Small intestine (tissue), 7 donors: ENCODE measurements around the gene DTX3L. TPM values are rescaled to one million over a fixed set of nuclear protein-coding genes. Genes with fewer than 3 reads are reported as not detected.
A peak's percentile ranks its signal among the peaks of the same experiment; 100 is the strongest.
"Not testable (repeated sequence)": the region's sequence is repeated elsewhere in the genome, so short reads cannot be mapped to it uniquely, and the experiment has no call there.

ENCODE experiments used
- DNase-seq, 2 donors: peaks; one replicate each; pipeline versions ENCODE4 v3.0.0 to v3.0.0-alpha.2; 2013
- FAIRE-seq: peaks from 2 replicates; lab custom pipeline; 2012; peaks lifted over from hg19 to GRCh38; lab: Jason Lieb, UNC
- H3K27ac ChIP-seq, 3 donors: one replicate each; pipeline ENCODE4 v1.5.1; 2013; ENCODE audit warnings: low read length in 2 of 3, mild to moderate bottlenecking in 2 of 3, control low read depth in 1 of 3, inconsistent platforms in 1 of 3, low read depth in 1 of 3, moderate library complexity in 1 of 3
- H3K27me3 ChIP-seq, 3 donors: one replicate each; pipeline ENCODE4 v1.6.1; 2013; ENCODE audit warnings: low read length in 3 of 3, inconsistent platforms in 1 of 3; ENCODE audit not compliant: control insufficient read depth in 3 of 3, insufficient read depth in 3 of 3
- H3K36me3 ChIP-seq, 3 donors: one replicate each; pipeline ENCODE4 v1.6.1; 2013; ENCODE audit warnings: low read length in 3 of 3, inconsistent platforms in 1 of 3, low read depth in 1 of 3, mild to moderate bottlenecking in 1 of 3, moderate library complexity in 1 of 3; ENCODE audit not compliant: control insufficient read depth in 3 of 3, insufficient read depth in 2 of 3
- H3K4me1 ChIP-seq, 3 donors: one replicate each; pipeline ENCODE4 v1.6.1; 2013; ENCODE audit warnings: low read length in 2 of 3, inconsistent platforms in 1 of 3, low read depth in 1 of 3, mild to moderate bottlenecking in 1 of 3, moderate library complexity in 1 of 3; ENCODE audit not compliant: control insufficient read depth in 3 of 3, insufficient read depth in 2 of 3
- H3K4me3 ChIP-seq, 3 donors: one replicate each; pipeline ENCODE4 v1.5.1; 2013; ENCODE audit warnings: low read length in 3 of 3, control low read depth in 1 of 3, inconsistent platforms in 1 of 3, low read depth in 1 of 3, mild to moderate bottlenecking in 1 of 3, moderate library complexity in 1 of 3
- H3K9me3 ChIP-seq, 2 donors: one replicate each; pipeline ENCODE4 v1.6.1; 2013; ENCODE audit warnings: low read depth in 1 of 2, low read length in 1 of 2; ENCODE audit not compliant: control insufficient read depth in 2 of 2, insufficient read depth in 1 of 2
- WGBS, 3 donors: extraction: QIAGEN DNeasy Blood & Tissue Kit; methylation state at CpG; one replicate each; pipeline ENCODE4 v1.1.7; 2013; 5-methylcytosine and 5-hydroxymethylcytosine counted together
- polyA plus RNA-seq, 4 donors: library from polyadenylated mRNA; stranded (reverse) in 3 of 4; unstranded in 1 of 4; fragments of 200-250 nt in 3 of 4; fragments of 120-200 nt in 1 of 4; gene quantifications; one replicate each; pipeline versions ENCODE4 v1.2.1 to v1.2.3, GENCODE V29; 2013
- donor health status: healthy with polysubstance abuse.
- donor health status: control.
- donor health status: control.
- donor health status: Bipolar disorder and iron deficiency.
- donor health status: healthy.

The DTX3L gene
- polyA plus RNA-seq, 4 donors: 10.8 to 29.1 (median 18.6) TPM

DNA sequence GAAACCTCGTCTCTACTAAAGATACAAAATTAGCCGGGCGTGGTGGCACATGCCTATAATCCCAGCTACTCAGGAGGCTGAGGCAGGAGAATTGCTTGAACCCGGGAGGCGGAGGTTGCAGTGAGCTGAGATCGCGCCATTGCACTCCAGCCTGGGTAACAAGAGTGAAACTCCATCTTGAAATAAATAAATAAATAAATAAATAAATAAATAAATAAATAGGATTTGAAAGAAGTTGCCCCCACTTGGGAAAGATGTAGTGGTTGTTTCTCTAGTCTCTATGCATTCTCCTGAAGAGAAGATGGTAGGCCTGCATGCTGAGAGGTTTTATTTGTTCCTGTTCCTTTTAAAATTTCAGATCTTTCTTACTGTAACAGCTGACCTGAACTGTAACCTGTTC lies 4.0 kb downstream of the DTX3L start:
- H3K36me3 ChIP-seq: peaks cover 9 to 28% (median 19%) of the 10 kb centered on the region in 3 donors
- DNase-seq, H3K4me3 ChIP-seq, H3K27me3 ChIP-seq, H3K27ac ChIP-seq, H3K9me3 ChIP-seq, H3K4me1 ChIP-seq, FAIRE-seq: not testable (repeated sequence)
- WGBS, 3 donors: 92 to 96% (median 94%) methylated on average over 7 of the region's 7 CpGs

DNA sequence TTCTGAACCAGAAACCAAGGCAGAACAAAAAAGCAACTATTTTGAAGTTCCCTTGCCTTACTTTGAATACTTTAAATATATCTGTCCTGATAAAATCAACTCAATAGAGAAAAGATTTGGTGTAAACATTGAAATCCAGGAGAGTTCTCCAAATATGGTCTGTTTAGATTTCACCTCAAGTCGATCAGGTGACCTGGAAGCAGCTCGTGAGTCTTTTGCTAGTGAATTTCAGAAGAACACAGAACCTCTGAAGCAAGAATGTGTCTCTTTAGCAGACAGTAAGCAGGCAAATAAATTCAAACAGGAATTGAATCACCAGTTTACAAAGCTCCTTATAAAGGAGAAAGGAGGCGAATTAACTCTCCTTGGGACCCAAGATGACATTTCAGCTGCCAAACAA lies 4.6 kb downstream of the DTX3L start:
- peaks cover 9 to 32% (median 19%) of the 10 kb centered on the region in 3 donors for H3K36me3 ChIP-seq
- H3K9me3 ChIP-seq: no peaks in the 10 kb centered on the region
- WGBS, 3 donors: 70 to 78% (median 71%) methylated on average over 3 of the region's 3 CpGs
- FAIRE-seq (no peak), DNase-seq (no peak)
- no peak overlapping the region for H3K4me3 ChIP-seq
- no peaks in the 10 kb centered on the region for H3K27me3 ChIP-seq
- peaks cover 2 to 8% (median 3%) of the 10 kb centered on the region in 3 donors for H3K4me1 ChIP-seq
- H3K27ac ChIP-seq: no peak overlapping the region

DNA sequence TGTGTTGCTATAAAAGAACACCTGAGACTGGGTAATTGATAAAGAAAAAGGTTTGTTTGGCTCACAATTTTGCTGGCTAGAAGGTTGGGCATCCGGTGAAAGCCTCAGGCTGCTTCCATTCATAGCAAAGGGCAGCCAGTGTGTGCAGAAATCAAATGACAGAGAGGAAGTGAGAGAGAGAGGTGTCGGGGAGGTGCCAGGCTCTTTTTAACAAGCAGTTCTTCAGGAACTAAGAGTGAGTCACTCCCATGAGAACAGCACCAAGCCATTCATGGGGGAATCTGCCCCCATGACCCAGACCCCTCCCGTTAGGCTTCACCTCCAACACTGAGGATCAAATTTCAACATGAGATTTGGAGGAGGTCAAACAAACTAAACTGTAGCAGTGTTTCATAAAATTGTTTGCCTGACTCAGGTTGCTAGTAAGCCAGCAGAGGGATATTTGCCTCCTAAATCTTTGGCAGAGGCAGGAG lies 8.8 kb downstream of the DTX3L start:
- 58 to 78% (median 70%) methylated on average over 3 of the region's 3 CpGs for WGBS, 3 donors
- peaks cover 5 to 17% (median 14%) of the 10 kb centered on the region in 3 donors for H3K36me3 ChIP-seq

DNA sequence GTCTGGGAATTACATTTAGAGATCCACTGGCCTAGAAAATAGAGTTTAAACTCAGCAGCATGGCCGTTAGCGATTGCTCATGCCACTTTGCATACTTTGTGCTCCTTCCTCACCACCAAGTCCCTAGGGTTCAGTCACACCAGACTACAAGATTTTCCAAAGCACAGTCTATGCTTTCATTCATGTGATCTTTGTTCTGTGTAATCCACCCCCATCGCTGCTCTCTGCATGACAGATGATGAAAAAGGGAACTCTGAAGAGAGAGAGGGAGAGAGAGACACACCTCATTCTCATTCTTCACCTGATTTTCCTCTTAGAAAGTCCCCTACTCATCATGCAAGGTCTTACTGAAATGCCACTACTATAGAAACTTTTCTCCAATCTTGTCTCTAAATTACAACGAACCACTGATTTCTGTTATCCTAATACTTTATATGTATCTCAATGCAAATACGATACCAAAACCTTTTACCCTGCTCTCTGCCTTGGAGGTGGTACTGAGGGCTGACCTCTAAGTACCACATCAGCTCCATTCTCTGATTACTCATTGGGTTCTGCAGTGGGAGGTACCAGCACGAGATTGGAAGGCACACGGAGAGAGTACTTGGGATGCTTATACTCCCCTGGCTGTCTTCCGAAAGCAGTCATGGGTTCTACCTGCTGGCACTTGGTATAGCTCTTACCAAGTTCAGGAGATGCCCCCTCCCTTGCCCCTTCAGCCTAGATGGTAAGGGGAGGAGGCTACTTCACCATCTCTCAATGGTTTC lies 12.2 kb downstream of the DTX3L start:
- peaks cover 0 to 15% (median under 1%) of the 10 kb centered on the region in 3 donors for H3K36me3 ChIP-seq
- WGBS, 3 donors: 56 to 66% (median 57%) methylated on average over 8 of the region's 8 CpGs
- peaks cover 0 to 6% (median 0%) of the 10 kb centered on the region in 3 donors for H3K27me3 ChIP-seq
- peaks cover 0 to 2% (median 0%) of the 10 kb centered on the region in 3 donors for H3K4me1 ChIP-seq
- H3K27ac ChIP-seq: no peak overlapping the region
- FAIRE-seq: no peak
- no peak for DNase-seq
- H3K4me3 ChIP-seq: no peak overlapping the region
- no peaks in the 10 kb centered on the region for H3K9me3 ChIP-seq

More for the DNA sequence above, 8.8 kb downstream of the DTX3L start:
- H3K27ac ChIP-seq: no peak overlapping the region
- no peaks in the 10 kb centered on the region for H3K9me3 ChIP-seq
- no peak for FAIRE-seq
- peaks cover 0 to 2% (median 0%) of the 10 kb centered on the region in 3 donors for H3K4me1 ChIP-seq
- no peak for DNase-seq
- H3K27me3 ChIP-seq: peaks cover 0 to 6% (median 0%) of the 10 kb centered on the region in 3 donors
- no peak overlapping the region for H3K4me3 ChIP-seq

DNA sequence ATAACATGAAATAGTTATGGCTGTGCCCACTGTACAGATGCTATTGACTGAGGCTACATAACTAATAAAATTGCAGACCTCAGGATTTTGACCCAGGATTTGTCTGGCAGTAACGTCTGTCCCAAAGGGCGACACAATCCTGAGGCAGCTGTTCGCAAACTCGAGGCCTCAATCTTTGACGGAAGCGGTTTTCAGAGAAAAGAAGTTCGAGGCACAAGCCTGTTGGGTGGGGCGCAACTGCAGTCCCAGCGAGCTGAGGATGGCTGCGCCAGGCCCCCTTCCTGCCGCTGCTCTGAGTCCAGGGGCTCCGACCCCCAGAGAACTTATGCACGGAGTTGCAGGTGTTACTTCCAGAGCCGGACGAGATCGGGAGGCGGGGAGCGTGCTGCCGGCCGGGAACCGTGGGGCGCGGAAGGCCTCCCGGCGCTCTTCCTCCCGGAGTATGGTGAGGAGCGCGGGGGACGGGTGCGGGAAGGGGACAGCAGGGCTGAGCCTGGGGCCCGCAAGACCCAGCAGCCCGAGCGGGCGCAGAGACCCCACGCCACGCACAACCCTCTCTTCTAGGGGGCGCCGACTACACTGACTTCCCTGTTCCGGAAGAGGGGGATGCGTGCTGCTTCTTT lies 13.4 kb downstream of the DTX3L start, which contains the start of gene PARP15:
Gene PARP15 (plus strand): TSS at position 242 of the 623 bp plus-strand sequence. CDS start 18 bp downstream, at position 260.
- Histone ChIP-seq H3K27me3 (peaks cover 0 to 6% (median 0%) of the 10 kb centered on the region in 3 donors), H3K27ac (peak within 1 kb of the TSS in 2 of 3 donors; percentile 44 to 80), H3K9me3 (peaks cover 0 to 4% of the 10 kb centered on the region in 2 donors), H3K36me3 (peaks cover 0 to 15% (median 0%) of the 10 kb centered on the region in 3 donors), H3K4me1 (peaks cover 0 to 2% (median 0%) of the 10 kb centered on the region in 3 donors), H3K4me3 (peak within 1 kb of the TSS; percentile 49 to 63 (median 60))
- DNase-seq: peak; percentile 33 to 47
- FAIRE-seq: no peak
- WGBS, 3 donors: 3 to 5% (median 4%) methylated on average over 36 to 40 of the region's 40 CpGs

DNA sequence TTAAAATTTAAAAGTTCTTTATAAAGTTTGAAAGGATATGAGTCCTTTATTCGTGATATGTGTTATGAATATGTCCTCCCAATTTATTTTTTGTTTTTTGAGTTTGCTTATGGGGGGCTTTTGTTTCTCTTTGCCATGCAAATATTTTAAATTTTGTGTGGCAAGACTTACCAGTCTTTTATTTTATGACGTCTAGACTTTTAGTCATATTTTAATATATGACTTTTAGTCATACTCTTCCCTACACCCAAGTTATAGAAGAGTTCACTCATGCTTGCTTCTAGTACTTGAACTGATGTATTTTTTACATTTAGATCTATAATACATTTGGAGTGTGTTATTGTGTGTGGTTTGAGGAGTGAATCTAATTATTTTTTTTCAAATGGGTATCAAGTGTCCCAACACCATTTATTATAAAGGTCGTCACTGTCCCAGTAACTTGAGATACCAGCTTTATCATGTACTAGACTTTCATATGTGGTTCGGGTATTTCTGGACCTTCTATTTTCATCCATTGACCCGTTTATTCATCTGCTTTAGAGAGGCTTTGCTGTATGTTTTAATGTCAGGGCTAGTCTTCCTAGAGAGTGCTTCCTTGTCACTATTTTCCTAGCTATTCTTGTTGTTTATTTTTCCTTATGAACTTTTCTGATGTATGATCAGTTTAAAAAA lies 14.1 kb downstream of the DTX3L start:
- peaks cover 0 to 2% (median 0%) of the 10 kb centered on the region in 3 donors for H3K4me1 ChIP-seq
- FAIRE-seq (no peak), DNase-seq (no peak)
- H3K36me3 ChIP-seq: peaks cover 0 to 8% (median 0%) of the 10 kb centered on the region in 3 donors
- peaks cover 0 to 8% of the 10 kb centered on the region in 2 donors for H3K9me3 ChIP-seq
- peak overlapping the region; percentile 49 to 63 (median 60) for H3K4me3 ChIP-seq
- peaks cover 0 to 6% (median 0%) of the 10 kb centered on the region in 3 donors for H3K27me3 ChIP-seq
- H3K27ac ChIP-seq: no peak overlapping the region
- 26 to 38% (median 29%) methylated on average over 5 of the region's 5 CpGs for WGBS, 3 donors

DNA sequence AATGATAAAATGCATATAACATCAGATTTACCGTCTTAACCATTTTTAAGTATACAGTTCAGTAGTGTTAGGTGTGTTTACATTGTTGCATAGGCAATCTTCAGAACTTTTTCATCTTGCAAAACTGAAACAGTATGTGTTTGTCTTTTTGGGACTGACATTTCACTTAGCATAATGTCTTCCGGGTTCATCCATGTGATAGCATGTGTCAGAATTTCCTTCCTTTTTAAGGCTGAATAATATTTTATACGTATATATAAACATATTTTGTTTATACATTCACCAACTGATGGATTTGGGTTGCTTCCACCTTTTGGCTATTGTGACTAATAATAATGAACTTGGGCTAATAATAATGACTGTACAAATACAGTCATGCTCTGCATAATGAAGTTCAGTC lies 16.3 kb downstream of the DTX3L start:
- FAIRE-seq: no peak

DNA sequence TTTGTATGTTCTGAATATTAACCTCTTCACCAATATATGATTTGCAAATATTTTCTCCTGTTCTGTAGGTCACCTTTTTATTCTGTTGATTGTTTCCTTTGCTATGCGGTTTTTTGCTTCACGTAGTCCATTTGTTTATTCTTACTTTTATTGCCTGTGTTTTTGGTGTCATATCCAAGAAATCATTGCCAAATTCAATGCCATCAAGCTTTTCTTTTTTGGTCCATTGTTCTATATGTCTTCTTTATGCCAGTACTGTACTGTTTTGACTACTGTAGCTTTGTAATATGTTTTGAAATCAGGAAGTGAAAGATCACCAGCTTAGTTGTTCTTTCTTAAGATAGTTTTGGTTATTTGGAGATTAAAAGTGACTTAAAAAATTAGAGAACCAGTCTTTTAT lies 17.5 kb downstream of the DTX3L start:
- Histone ChIP-seq H3K27ac (no peak overlapping the region), H3K4me3 (no peak overlapping the region), H3K36me3 (no peaks in the 10 kb centered on the region), H3K27me3 (peaks cover 0 to 6% (median 0%) of the 10 kb centered on the region in 3 donors), H3K4me1 (peaks cover 0 to 2% (median 0%) of the 10 kb centered on the region in 3 donors), H3K9me3 (peaks cover 0 to 12% of the 10 kb centered on the region in 2 donors)
- DNase-seq (no peak), FAIRE-seq (no peak)
- 97 to 98% (median 98%) methylated on average over 2 of the region's 2 CpGs for WGBS, 3 donors

More for the DNA sequence above, 16.3 kb downstream of the DTX3L start:
- peaks cover 0 to 12% of the 10 kb centered on the region in 2 donors for H3K9me3 ChIP-seq
- no peak overlapping the region for H3K27ac ChIP-seq
- no peak overlapping the region for H3K4me3 ChIP-seq
- WGBS, 3 donors: 55 to 86% (median 74%) methylated on average over 3 of the region's 3 CpGs
- DNase-seq: no peak
- no peaks in the 10 kb centered on the region for H3K36me3 ChIP-seq
- H3K4me1 ChIP-seq: peaks cover 0 to 2% (median 0%) of the 10 kb centered on the region in 3 donors
- H3K27me3 ChIP-seq: peaks cover 0 to 6% (median 0%) of the 10 kb centered on the region in 3 donors
